Inflammatory macrophage treated with lipopolysaccharide for 1 hour (primary cell): ENCODE results near the gene BTRC.
"Not testable (repeated sequence)": the region's sequence is repeated elsewhere in the genome, so short reads cannot be mapped to it uniquely, and the experiment has no call there.

ENCODE experiments used
- DNase-seq, 2 donors: peaks; one replicate each; pipeline ENCODE4 v3.0.0-alpha.2; 2020 to 2022

Gene BTRC

DNA sequence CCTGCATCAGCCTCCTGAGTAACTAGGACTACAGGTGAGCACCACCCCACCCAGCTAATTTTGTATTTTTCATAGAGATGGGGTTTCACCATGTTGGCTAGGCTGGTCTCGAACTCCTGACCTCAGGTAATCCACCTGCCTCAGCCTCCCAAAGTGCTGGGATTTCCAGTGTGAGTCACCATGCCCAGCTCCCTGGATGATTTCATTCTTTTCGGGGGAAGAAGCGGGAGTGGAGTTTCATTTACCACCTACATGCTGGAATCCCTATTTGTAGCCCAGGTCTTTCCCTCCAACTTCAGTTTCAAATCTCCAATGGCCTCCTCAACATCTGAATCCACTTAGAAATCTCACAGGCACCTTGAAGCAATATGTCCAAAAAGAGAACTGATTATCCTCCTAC, 2.9 kb upstream of the BTRC start:
- peak in 1 of 2 donors; percentile 3 for DNase-seq

DNA sequence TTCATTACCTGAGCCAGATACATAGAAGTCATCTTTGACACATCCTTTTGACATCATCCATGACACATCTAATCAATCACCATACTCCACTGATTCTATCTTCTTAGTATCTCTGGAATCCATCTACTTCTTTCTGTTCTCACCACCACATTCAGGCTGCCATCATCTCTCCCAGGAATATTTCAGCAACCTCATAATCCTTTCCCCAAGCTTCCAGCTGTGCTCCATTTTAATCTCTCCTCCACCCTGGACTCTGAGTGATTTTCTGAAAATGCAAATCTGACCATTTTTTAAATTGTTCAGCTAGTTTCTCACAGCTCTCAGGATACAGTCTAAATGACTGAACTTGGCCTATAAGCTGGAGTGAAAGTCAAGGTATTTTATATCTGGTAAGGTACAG, 2.5 kb upstream of the BTRC start:
- DNase-seq, result no peak

DNA sequence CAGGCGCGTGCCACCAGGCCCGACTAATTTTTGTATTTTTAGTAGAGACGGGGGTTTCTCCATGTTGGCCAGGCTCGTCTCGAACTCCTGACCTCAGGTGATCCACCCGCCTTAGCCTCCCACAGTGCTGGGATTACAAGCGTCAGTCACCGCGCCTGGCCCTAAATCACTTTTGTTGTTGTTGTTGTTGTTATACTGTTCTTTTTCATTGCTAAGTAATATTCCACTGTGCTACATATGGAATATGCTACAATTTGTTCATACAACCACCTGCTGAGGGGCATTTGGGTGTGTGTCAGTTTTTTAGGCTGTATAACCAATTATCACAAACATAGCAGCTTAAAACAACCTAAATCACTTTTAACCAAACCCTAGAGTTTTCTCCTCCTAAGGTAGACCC, 1.1 kb upstream of the BTRC start:
- not testable (repeated sequence) for DNase-seq

DNA sequence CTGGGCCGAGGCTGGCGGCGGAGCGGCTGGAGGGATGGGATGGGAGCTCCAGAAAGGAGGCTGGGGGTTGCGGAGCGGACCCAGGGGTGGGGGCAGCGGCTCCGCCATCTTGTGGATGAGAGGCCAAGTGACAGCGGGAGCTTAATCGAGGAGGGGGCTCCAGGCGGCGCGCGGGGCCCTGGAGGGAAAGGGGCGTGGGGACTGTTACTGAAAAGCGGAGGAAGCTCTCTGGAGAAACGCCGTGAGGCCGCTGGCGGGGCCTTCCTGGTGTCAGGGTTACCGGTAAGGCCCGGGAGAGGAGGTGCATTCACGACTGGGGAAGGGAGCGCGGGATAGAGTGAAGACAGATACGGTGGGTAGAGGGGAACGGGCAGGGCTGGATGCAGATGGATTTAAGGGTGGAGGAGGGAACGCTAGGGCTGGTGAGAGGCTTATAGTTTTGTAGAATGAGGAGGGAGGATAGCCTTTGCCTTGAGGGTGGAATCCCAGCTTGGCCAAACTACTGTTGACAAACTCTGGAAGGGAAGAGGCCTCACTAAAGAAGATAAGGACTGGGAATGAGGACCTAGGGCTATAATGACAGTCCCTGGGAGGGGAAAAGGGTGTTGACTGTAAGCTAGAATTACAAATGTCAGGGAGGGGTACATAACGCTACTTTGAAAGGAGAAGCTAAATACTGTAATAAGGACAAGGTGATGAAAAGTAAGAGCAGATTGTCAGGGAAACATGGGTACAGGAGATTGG, 535 bp downstream of the BTRC start:
- peak; percentile 14 to 45 for DNase-seq

DNA sequence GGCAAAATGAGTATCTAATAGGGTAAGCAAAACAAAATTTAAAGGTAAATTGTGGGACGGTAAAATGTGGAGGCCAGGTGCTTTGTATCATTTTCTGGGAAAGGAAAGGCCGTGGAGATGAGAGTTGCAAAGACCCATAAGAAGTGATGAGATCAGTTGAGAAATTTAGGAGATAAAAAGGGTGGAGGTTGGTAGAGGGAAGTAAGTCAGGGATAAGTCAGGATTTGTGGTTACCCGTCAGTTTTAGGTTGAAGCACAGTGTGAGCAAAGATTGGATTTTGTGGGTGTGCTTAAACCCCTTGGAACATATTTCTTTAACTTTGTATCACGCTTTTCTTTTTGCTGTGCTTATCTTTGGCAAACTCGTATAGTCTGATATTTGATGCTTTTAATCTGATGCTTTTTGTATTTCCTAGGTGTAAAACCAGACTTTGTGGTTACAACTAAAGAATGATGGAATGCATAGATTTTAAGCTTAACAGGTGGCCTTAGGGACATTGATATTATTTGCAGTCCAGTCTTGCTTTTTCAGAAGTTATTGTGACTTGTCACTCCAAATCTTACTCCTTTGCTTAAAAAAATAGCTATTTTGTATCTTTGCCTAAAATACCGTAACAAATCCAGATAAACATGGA, 1.2 kb downstream of the BTRC start:
- peak in 1 of 2 donors; percentile 20 for DNase-seq

DNA sequence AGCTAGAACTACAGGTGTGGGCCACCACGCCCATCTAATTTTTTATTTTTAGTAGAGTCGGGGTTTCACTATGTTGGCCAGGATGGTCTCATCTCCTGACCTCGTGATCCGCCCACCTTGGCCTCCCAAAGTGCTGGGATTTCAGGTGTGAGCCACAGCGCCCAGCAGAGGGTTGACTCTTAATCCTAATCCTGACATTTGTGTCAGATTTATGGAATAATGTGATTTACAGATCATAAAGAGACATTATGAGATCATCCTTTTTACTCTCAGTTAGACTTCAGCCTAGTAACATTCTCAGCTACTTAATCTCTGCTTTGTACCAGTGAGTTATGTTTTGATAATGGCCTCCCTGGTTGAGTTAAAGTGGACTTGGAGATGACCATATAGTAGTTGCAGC, 2.2 kb downstream of the BTRC start:
- no peak for DNase-seq

DNA sequence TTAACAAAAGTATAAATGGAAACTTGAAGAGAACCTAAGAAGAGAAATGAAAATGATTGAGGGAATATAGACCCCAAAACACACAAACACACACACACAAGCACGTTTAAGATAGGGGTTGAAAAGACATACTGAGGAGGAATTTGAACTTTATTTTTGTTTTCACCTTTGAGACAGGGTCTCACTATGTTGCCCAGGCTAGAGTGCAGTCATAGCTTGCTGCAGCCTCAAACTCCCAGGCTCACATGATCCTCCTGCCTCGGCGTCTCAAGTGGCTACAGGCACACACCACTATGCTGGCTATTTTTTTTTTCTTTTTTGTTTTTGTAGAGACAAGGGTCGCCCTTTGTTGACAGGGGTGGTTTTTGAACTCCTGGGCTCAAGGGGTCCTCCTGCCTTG, 4.0 kb downstream of the BTRC start:
- DNase-seq, result no peak

DNA sequence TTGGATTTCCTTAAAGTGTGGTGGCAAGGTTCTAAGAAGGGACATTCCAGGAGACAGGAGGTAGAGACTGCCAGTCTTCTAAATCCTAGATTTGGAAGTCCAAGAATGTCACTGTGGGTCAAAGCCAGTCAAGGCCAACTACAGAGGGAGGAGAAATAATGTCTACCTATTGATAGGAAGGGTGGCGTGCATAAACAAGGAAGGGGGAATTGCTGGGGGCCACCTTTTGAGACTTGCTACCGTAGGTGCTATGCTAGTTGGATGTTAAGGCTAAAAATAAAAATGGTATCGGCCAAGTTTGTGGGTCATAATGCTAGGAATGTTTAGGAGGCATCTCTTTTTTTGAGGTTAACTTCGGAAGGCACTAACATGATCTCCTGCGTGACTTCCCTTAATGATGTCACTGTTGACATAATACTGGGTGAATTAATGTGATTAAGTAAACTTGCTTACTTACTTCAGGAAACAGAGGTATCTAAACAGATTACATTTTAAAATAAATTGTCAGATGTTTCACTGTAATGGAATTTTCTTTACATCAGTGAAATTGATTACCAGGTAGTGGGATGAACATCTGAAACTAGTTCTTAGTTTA, 4.8 kb downstream of the BTRC start:
- DNase-seq, result peak in 1 of 2 donors; percentile 3

DNA sequence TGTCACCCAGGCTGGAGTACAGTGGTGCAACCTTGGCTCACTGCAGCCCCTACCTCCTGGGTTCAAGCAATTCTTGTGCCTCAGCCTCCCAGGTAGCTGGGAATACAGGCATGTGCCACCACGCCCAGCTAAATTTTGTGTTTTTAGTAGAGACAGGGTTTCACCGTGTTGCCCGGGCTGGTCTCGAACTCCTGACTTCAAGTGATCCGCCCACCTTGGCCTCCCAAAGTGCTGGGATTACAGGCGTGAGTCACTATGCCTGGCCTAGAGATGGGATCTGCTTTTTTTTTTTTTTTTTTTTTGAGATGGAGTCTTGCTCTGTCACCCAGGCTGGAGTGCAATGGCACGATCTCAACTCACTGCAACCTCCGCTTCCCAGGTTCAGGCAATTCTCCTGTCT, 6.1 kb downstream of the BTRC start:
- not testable (repeated sequence) for DNase-seq

DNA sequence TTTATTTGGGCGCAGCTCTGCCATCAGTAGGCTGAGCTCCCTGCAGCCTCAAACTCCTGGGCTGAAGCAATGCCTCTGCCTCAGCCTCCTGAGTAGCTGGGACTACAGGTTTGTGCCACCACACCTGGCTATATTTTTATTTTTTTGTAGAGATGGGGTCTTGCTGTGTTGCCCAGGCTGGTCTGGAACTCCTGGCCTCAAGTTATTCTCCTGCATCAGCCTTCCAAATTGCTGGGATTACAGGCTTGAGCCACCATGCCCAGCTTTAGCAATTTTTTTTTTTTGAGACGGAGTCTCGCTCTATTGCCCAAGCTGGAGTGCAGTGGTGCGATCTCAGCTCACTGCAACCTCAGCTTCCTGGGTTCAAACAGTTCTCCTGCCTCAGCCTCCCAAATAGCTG, 6.9 kb downstream of the BTRC start:
- not testable (repeated sequence) for DNase-seq

DNA sequence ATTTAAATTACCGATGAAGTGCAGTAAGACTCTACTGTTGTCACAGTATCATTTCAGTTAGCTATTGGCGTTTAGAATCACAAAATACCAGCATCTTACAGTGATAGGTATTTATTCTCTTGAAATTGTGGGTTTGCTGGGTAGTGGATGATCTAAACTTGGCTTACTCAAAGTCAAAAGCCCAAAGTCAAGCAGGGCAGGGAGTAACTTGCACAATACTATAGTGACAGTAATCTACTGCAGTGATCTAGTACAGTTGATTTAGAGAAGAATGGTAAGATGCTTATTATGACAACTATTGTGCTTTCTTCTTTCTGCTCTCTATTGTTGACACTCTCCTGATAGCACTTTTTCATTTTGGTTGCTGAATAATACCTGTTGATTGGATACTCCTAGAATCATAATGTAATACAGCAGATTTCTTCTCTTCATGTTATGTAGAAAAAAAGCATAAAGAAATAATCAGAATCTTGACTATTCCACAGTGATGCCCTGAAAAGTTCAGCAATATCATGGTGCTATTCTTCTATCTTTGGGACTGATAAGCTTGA, 10.0 kb downstream of the BTRC start:
- peak in 1 of 2 donors; percentile 4 for DNase-seq

DNA sequence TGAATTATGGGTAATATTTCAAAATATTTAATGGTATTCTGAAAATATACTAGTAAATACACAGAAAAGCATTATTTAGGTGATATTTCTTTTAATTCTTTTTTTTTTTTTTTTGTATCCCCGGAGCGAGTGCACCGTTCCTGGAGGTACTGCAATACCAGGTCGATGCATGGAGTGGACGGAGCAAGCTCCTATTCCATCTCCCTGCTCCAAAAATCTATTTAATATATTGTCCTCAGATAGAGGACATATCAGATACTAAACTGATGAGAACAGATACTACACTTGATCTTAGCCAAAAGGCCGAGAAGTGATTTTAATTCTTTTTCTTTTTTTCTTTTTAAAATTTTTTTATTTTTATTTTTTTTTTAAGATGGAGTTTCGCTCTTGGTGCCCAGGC, 10.8 kb downstream of the BTRC start:
- no peak for DNase-seq

DNA sequence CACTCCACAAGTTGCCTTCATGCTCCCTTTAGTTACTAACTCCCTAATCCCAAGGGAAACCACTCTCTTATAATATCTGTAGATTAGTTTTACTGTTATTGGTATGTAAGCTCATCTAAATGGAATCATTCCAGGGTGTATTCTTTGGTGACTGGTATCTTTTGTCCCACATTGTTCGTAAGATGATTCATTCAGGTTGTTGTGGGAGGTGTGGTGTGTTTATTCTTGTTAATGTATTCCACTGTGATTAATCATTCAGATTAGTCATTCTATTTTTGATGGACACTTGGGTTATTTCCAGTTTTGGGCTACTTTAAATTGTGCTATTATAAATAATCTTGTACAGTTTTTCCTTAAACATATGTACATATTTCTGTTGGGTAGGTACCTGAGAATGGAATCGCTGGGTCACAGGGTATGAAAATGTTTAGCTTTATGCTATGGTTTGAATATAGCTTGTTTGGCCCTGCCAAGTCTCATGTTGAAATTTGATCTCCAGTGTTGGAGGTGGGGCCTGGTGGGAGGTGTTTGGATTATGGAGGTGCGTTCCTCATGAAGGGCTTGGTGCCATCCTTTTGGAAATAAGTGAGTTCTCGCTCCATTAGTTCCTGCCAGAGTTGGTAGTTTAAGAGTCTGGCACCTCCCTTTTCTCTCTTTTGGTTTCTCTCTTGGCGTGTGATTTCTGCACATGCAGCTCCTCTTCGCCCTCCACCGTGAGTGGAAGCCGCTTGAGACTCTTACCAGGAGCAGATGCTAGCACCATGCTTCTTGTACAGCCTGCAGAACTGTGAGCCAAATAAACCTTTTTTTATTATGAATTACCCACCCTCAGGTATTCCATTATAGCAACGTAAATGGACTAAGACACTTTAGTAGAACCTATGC, 13.8 kb downstream of the BTRC start:
- DNase-seq, result no peak

DNA sequence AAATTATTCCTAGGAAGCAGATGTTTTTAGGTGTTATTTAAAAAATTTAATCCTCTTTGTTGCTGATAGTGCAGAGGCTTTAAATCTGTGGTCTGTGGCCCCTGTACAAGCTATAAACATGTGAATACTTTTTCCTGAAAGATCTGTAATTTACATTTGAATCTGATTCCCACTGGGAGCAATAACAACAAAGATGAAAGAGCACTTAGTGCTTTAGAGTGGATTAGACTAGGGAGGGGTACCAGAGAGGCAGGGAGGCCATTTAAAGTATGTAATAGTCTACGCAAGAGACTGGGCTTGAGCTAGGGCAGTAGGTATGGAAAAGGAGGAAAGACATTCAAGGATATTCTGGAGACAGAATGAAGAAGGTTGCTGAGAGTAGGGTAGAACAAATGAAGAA, 19.1 kb downstream of the BTRC start:
- no peak for DNase-seq

DNA sequence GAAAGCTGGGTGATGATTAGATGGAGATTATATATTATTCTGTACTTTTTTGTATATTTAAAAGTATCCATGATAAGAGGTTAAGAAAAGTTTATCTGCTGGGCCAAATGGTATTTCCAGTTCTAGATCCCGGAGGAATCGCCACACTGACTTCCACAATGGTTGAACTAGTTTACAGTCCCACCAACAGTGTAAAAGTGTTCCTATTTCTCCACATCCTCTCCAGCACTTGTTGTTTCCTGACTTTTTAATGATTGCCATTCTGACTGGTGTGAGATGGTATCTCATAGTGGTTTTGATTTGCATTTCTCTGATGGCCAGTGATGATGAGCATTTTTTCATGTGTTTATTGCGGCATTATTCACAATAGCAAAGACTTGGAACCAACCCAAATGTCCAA, 20.0 kb downstream of the BTRC start:
- DNase-seq, result not testable (repeated sequence)

DNA sequence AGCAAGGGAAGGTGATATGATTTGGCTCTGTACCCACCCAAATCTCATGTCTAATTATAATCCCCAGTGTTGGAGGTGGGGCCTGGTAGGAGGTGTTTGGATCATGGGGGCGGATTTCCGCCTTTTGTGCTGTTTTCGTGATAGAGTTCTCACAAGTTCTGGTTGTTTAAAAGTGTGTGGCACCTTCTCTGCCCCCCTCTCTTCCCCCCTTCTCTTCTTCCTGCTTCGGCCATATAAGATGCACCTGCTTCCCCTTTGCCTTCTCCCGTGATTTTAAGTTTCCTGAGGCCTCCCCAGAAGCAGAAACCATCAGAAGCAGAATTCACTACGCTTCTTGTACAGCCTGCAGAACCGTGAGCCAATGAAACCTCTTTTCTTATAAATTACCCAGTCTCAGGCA, 21.1 kb downstream of the BTRC start:
- no peak for DNase-seq

DNA sequence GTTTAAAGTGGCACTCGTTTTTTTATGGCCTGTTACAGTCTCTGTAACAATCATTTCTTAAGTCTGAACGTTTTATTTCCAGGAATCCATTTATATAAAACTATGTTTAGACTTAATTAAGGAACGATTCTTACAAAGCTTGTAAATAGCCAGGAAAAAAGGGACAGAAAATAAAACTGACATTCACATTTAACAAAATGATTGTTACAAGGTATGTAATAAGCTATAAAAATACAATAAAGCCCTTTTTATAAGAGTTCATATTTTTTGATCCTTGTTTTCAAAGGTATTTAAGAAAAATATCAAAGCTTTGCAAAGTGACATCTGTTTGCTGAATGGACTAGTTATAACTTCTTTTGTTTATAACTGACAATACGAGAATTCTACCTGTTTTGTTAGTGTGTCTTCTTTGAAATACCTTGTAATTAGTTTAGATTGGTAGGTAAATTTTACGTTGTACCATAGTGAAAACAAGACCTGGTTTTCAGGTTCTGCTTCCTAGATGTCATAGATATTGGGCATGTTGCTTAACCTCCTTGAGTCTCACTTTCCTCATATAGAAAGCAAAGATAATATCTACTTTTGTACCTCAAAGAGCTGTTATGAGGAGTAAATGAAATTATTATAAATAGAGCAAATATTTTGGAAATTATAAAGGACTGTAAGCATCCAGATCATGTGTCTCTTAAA, 25.8 kb downstream of the BTRC start:
- no peak for DNase-seq

DNA sequence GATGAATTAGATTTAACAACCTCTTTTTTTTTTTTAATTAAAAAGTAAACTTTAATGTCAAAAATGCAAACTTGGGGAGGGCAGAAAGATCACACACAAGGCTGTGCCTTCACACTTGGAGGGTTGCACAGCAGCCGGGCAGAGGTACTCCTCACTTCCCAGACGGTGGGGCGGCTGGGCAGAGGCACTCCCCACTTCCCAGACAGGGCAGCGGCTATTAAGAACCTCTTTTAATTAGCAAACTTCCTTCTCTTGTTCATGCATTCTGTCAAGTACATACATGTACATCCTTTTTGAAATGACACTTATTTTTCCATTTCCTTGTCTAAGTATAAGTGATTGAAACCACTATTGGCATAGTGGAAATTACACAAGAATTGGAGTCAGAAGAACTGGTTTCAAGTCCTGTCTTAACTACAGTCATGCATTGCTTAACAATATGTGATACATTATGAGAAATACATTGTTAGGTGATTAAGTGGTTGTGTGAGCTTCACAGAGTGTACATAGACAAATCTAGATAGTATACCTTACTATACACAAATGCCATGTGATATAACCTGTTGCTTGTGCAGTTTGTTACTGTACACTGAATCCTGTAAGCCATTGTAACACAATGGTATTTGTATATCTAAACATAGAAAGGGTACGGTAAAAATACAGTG, 26.5 kb downstream of the BTRC start:
- DNase-seq, result peak; percentile 21

DNA sequence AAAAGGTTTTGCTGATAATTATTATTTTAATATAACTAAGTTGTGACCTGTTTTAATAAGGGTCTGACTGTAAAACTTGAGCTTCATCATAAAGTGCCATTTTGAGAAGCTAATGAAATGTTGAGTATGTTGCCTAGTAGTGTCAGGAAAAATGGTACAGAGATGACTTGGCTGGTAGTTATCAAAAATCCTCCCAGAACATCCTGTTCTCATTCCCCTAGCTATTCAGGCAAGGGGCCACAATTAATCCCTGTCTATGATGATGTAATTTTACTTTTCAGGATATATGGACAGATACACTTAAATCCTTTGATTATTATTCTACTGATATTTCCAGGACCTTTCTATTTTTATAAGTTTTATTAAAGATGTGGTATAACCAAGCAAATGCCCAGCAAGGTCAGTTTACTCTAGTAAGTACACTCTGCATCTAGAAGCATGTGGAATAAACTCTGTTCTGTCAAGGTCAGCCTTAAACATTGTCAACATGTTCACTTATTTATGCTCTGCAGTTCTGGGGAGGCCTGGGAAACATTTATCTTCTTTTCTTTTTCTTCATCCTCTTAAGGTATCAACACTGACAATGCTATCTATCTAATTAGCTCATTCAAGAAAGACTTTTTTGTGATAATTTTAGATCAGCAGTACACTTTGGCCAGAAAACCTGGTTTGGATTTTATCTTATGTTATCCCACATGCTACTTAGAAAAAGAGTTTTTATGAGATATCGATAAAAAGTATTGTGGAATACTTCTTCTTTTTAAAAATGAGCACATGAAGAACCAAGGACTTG, 32.1 kb downstream of the BTRC start:
- DNase-seq, result no peak

DNA sequence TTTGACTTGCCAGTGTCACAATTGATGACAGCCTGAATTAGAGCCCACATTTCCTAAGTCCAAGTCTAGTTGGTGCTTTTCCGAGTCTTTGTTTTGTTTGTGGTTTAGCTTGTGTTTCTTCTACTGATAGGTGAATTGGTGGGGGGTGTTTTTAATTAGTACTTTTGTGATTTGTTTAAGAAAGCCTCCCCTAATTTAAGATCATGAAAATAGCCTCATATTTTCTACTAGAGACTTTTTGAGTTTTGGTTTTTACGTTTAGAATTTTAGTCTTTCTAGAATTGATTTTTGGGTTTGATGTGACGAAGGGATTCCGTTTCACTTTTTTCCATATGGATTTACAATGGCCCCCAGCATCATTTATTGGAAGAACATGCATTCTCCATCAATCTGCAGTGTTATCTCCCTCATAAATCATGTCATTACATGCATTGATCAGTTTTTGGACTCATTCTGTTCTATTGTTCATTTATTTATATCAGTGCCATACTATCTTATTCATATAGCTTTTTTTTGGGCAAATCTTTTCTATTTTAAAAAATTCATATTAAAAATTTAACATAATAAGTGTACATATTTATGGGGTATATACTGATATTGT, 32.8 kb downstream of the BTRC start:
- DNase-seq, result no peak
